ENCODE measurements around the gene AKAP13.

DNA sequence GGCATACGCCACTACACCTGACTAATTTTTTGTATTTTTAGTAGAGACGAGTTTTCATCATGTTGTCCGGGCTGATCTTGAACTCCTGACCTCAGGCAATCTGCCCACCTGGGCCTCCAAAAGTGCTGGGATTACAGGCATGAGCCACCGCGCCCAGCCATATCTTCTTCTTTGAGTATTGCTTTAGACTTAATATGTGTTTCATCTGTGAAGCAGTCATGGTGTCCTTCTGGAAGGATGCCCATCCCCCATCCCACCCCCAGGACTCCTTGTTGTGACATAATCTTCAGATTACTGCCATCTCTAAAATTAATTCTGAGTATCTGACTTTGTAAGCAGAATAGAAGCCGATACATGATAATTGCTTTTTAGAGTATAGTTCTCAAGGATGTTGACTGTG is 356.7 kb downstream of the AKAP13 start:
- TF ChIP-seq CTCF (IDR thresholded peaks at IDR 0.05) (no peak), ZFX (IDR thresholded peaks at IDR 0.05; ENCODE audit: borderline replicate concordance) (no peak)

All from 22Rv1 (cell line).